ENCODE data around the gene FMN2. TPM values are rescaled to one million over a fixed set of nuclear protein-coding genes. Genes with fewer than 3 reads are reported as not detected.

The FMN2 gene
- total RNA-seq = 0.21 and 0.48 TPM in 2 replicates

GRCh38 chr1:240091614-240092300 is at the start of gene FMN2:
TSS of gene FMN2 (plus strand) at chr1:240091883. CDS start at chr1:240092110, 227 bp downstream.

All from tracheal epithelial cell (primary cell).